Stomach (tissue), 9 donors: Measurements from ENCODE around the gene GJB2. TPM values are rescaled to one million over a fixed set of nuclear protein-coding genes. Genes with fewer than 3 reads are reported as not detected.

Experiments used
- DNase-seq, 2 donors: peaks; one replicate each; pipeline versions ENCODE4 v3.0.0 to v3.0.0-alpha.2; 2013 to 2019
- H3K27ac ChIP-seq, 5 donors: fragments of 200-600 bp in 4 of 5; sonication (generic) in 4 of 5; one replicate each; pipeline ENCODE4 v1.5.1; 2013 to 2019; ENCODE audit warnings: mild to moderate bottlenecking in 1 of 5, moderate library complexity in 1 of 5
- H3K27me3 ChIP-seq, 3 donors: fragments of 200-600 bp; sonication (generic); one replicate each; pipeline ENCODE4 v1.5.1; 2017 to 2019; ENCODE audit warnings: mixed run types in 1 of 3
- H3K36me3 ChIP-seq, 4 donors: fragments of 200-600 bp; sonication (generic); 1 replicate in 3 of 4; 2 replicates in 1 of 4; pipeline ENCODE4 v1.5.1; 2016 to 2019
- H3K4me1 ChIP-seq, 4 donors: fragments of 200-600 bp; sonication (generic); one replicate each; pipeline ENCODE4 v1.5.1; 2016 to 2019
- H3K4me3 ChIP-seq, 4 donors: fragments of 200-600 bp; sonication (generic) in 3 of 4; one replicate each; pipeline ENCODE4 v1.5.1; 2016 to 2019; ENCODE audit warnings: mild to moderate bottlenecking in 1 of 4
- H3K9me3 ChIP-seq, 4 donors: fragments of 200-600 bp; sonication (generic); one replicate each; pipeline ENCODE4 v1.5.1; 2016 to 2019
- EP300 ChIP-seq: sonication (generic); formaldehyde crosslinking; IDR thresholded peaks from one replicate; pipeline ENCODE4 v1.6.1; 2017; ENCODE audit warnings: antibody characterized with exemption
- POLR2A ChIP-seq, 4 donors: fragments of 450-650 bp; IDR thresholded peaks; one replicate each; pipeline ENCODE4 v1.6.1; 2016; ENCODE audit warnings: antibody characterized with exemption in 4 of 4, control low read depth in 2 of 4, mild to moderate bottlenecking in 1 of 4, moderate library complexity in 1 of 4
- POLR2AphosphoS5 ChIP-seq, 3 donors: sonication (generic); formaldehyde crosslinking; IDR thresholded peaks; one replicate each; pipeline ENCODE4 v1.6.1; 2016; ENCODE audit warnings: antibody characterized with exemption in 3 of 3
- WGBS, 5 donors: extraction: QIAGEN DNeasy Blood & Tissue Kit in 3 of 5; methylation state at CpG; one replicate each; pipeline versions ENCODE4 v1.1.5 to v1.1.7; 2013 to 2018; 5-methylcytosine and 5-hydroxymethylcytosine counted together
- intact Hi-C: fragments of 100-400 bp; cut with DNase I; formaldehyde crosslinking; loops from one replicate; pipeline ENCODE4 v1.15.1; 2023; ENCODE audit warnings: low total_unique reads
- polyA plus RNA-seq, 3 donors: library from polyadenylated mRNA; stranded (reverse); fragments of 200-250 nt; gene quantifications; one replicate each; pipeline ENCODE4 v1.2.3, GENCODE V29; 2013
- total RNA-seq, 5 donors: library from RNA; depleted of rRNA; stranded (reverse); fragments of >200 nt; gene quantifications; one replicate each; pipeline versions ENCODE4 v1.1.0 to v1.2.3, GENCODE V29; 2014 to 2016
- TF ChIP-seq, protein P1 (sequence below), 7 experiments: fragments of 450-650 bp in 4 of 7; fragments of 200-600 bp in 3 of 7; sonication (generic) in 3 of 7; IDR thresholded peaks; one replicate each; pipeline ENCODE4 v1.5.1; 2016 to 2019; ENCODE audit warnings: antibody characterized with exemption in 7 of 7, control low read depth in 2 of 7, mild to moderate bottlenecking in 1 of 7
- donor health status: healthy with polysubstance abuse.
- donor health status: Bipolar disorder and iron deficiency.
- donor health status: healthy.

The GJB2 gene
- total and polyA plus RNA-seq, 8 donors, result 0.58 to 102 (median 2.3) TPM; not detected in 1

GRCh38 chr13:20165417-20166257, 27.1 kb downstream of the GJB2 start:
- no peak overlapping the region for H3K4me3 ChIP-seq
- H3K9me3 ChIP-seq, result no peaks in the 10 kb centered on the region
- WGBS, 5 donors, result 68 to 74% (median 71%) methylated on average over 11 of the region's 11 CpGs
- intact Hi-C loops, result no loop called here
- peaks cover 12 to 21% (median 16%) of the 10 kb centered on the region in 4 donors for H3K4me1 ChIP-seq
- H3K36me3 ChIP-seq, result no peaks in the 10 kb centered on the region
- no peak overlapping the region for H3K27ac ChIP-seq
- DNase-seq, result no peak
- TF ChIP-seq, protein P1, sequence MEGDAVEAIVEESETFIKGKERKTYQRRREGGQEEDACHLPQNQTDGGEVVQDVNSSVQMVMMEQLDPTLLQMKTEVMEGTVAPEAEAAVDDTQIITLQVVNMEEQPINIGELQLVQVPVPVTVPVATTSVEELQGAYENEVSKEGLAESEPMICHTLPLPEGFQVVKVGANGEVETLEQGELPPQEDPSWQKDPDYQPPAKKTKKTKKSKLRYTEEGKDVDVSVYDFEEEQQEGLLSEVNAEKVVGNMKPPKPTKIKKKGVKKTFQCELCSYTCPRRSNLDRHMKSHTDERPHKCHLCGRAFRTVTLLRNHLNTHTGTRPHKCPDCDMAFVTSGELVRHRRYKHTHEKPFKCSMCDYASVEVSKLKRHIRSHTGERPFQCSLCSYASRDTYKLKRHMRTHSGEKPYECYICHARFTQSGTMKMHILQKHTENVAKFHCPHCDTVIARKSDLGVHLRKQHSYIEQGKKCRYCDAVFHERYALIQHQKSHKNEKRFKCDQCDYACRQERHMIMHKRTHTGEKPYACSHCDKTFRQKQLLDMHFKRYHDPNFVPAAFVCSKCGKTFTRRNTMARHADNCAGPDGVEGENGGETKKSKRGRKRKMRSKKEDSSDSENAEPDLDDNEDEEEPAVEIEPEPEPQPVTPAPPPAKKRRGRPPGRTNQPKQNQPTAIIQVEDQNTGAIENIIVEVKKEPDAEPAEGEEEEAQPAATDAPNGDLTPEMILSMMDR (IDR thresholded peaks at IDR 0.05), result no peak
- TF ChIP-seq POLR2AphosphoS5 (IDR thresholded peaks at IDR 0.05) (no peak), EP300 (no peak), POLR2A (IDR thresholded peaks at IDR 0.05) (no peak)
- peaks cover 9 to 80% (median 18%) of the 10 kb centered on the region in 3 donors for H3K27me3 ChIP-seq

GRCh38 chr13:20161951-20162300, 30.8 kb downstream of the GJB2 start:
- peak overlapping the region in 2 of 4 donors; percentile 55 to 66 for H3K4me3 ChIP-seq
- intact Hi-C loops, result no loop called here
- TF ChIP-seq, protein P1 (IDR thresholded peaks at IDR 0.05), result no peak
- TF ChIP-seq EP300 (no peak), POLR2A (IDR thresholded peaks at IDR 0.05) (no peak), POLR2AphosphoS5 (IDR thresholded peaks at IDR 0.05) (no peak)
- DNase-seq, result no peak
- no peaks in the 10 kb centered on the region for H3K9me3 ChIP-seq
- no peaks in the 10 kb centered on the region for H3K36me3 ChIP-seq
- peaks cover 24 to 91% (median 55%) of the 10 kb centered on the region in 3 donors for H3K27me3 ChIP-seq
- no peak overlapping the region for H3K27ac ChIP-seq
- WGBS, 5 donors, result 48 to 63% (median 59%) methylated on average over 16 of the region's 16 CpGs
- peaks cover 18 to 30% (median 25%) of the 10 kb centered on the region in 4 donors for H3K4me1 ChIP-seq

DNA sequence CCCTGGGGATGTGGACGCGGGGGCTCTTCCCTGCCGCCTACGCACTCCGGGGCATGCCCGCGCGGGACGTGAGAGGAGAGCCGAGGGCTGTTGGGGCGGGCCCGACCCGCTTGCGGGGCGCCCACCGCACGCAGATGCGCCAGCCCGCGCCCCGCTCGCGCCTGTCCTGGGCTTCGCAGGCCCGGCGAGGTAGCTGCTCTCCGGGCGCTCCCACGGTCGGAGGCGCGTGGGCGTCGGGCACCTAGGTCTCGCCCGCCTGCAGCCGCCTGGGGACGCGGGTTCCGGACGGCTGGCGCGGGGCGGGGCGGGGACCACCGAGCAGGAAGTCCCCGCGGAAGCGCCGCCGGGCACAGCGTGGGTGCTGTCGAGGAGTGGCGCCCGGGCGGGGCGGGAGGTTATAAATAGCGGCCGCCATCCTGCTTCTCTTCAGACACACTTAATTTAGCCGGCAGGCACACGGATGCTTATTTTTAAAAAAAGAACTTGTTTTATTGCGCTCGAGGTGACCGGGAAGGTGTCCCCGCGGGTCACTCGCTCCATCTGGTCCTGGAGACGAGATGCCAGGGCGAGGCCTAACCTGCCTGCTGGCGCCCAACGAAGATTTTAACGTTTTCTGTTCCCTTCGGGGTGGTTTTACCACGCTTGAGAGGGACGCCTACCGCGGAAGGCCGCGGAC, 31.3 kb downstream of the GJB2 start:
- Histone ChIP-seq H3K27ac (no peak overlapping the region), H3K36me3 (no peaks in the 10 kb centered on the region), H3K27me3 (peaks cover 24 to 91% (median 60%) of the 10 kb centered on the region in 3 donors), H3K4me3 (peak overlapping the region; percentile 36 to 66 (median 49)), H3K4me1 (peaks cover 18 to 30% (median 25%) of the 10 kb centered on the region in 4 donors), H3K9me3 (no peaks in the 10 kb centered on the region)
- 3 to 11% (median 5%) methylated on average over 22 to 79 of the region's 79 CpGs for WGBS, 5 donors
- intact Hi-C loops, result no loop called here
- peak in 1 of 2 donors; percentile 56 for DNase-seq
- TF ChIP-seq POLR2A (IDR thresholded peaks at IDR 0.05), result no peak

GRCh38 chr13:20160306-20161274, 32.1 kb downstream of the GJB2 start, which contains the start of gene GJA3:
GJA3 (minus strand) TSS chr13:20161052; CDS start chr13:20143288, 17,764 bp downstream.
- WGBS, 5 donors, result 1 to 4% (median 2%) methylated on average over 19 to 93 of the region's 93 CpGs
- Histone ChIP-seq H3K27ac (no peak within 1 kb of the TSS), H3K9me3 (no peaks in the 10 kb centered on the region), H3K36me3 (no peaks in the 10 kb centered on the region), H3K4me1 (peaks cover 18 to 30% (median 25%) of the 10 kb centered on the region in 4 donors), H3K4me3 (peak within 1 kb of the TSS; percentile 36 to 66 (median 49)), H3K27me3 (peaks cover 24 to 91% (median 67%) of the 10 kb centered on the region in 3 donors)
- intact Hi-C loops, result no loop called here
- DNase-seq, result peak in 1 of 2 donors; percentile 72
- TF ChIP-seq POLR2AphosphoS5 (IDR thresholded peaks at IDR 0.05) (no peak), POLR2A (IDR thresholded peaks at IDR 0.05) (no peak), EP300 (no peak)
- TF ChIP-seq, protein P1 (IDR thresholded peaks at IDR 0.05), result no peak
